ENCODE measurements around the gene GABRR1. TPM values are rescaled to one million over a fixed set of nuclear protein-coding genes. Genes with fewer than 3 reads are reported as not detected.

Gene GABRR1
- total RNA-seq, 1 experiment from 2014 or later, result not detected

DNA sequence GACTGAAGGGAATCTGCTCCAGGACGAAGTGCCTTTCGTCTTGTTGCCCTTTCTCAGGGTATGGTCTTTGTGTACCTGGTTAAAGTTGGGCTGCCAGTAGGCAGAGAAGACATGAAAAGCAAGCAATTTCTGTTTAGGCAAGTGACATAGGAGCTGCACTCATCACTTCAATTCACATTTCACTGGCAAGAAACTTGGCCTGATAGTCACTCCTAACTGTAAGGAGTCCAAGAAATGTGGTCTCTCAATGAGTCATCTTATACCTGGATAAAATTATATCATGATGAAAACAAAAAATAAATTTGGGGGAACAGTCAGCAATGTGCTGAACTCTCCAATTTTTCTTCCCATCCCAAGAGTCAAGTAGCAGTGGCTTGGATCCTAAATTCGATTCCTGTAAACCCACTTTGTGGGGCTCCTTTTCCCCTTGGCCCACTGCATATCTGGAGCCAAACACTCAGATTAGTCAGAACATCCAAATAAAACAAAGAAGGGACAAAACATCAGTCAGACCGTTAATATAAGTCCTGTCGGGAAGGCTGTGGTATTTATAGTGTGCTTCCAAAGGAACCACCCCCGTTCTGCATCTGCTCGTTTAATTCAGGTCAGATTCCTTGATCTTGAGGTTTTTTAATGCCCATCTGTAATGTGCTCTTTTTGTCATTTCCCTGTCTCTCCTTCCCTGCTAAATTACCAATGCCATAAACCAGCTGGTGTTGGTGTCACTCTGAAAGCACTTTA is 5.0 kb upstream of the GABRR1 start:
- Mint-ChIP-seq H3K4me3 (ENCODE audit: unreplicated experiment) (no peak overlapping the region), H3K36me3 (ENCODE audit: insufficient read depth, unreplicated experiment) (no peaks in the 10 kb centered on the region), H3K4me1 (ENCODE audit: insufficient read depth, unreplicated experiment) (no peaks in the 10 kb centered on the region), H3K9me3 (ENCODE audit: unreplicated experiment) (no peaks in the 10 kb centered on the region), H3K27ac (ENCODE audit: low read depth, unreplicated experiment) (no peak overlapping the region), H3K27me3 (ENCODE audit: insufficient read depth, unreplicated experiment) (peaks cover 24% of the 10 kb centered on the region)
- TF ChIP-seq, protein P1, sequence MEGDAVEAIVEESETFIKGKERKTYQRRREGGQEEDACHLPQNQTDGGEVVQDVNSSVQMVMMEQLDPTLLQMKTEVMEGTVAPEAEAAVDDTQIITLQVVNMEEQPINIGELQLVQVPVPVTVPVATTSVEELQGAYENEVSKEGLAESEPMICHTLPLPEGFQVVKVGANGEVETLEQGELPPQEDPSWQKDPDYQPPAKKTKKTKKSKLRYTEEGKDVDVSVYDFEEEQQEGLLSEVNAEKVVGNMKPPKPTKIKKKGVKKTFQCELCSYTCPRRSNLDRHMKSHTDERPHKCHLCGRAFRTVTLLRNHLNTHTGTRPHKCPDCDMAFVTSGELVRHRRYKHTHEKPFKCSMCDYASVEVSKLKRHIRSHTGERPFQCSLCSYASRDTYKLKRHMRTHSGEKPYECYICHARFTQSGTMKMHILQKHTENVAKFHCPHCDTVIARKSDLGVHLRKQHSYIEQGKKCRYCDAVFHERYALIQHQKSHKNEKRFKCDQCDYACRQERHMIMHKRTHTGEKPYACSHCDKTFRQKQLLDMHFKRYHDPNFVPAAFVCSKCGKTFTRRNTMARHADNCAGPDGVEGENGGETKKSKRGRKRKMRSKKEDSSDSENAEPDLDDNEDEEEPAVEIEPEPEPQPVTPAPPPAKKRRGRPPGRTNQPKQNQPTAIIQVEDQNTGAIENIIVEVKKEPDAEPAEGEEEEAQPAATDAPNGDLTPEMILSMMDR (IDR thresholded peaks at IDR 0.05; ENCODE audit: unreplicated experiment), result no peak
- no TSS peak for BruUV-seq (replicated peaks)
- ChIA-PET POLR2A (no interaction called here), CTCF (interaction anchor here (0.6 to 0.8 kb wide), 2 partner anchors 20 to 175 kb away, joined by 3 to 5 read pairs; no protein-coding TSS in a partner anchor)
- DNase-seq (ENCODE audit: unreplicated experiment), result peak; percentile 32
- intact Hi-C loops (cut with micrococcal nuclease), result no loop called here

DNA sequence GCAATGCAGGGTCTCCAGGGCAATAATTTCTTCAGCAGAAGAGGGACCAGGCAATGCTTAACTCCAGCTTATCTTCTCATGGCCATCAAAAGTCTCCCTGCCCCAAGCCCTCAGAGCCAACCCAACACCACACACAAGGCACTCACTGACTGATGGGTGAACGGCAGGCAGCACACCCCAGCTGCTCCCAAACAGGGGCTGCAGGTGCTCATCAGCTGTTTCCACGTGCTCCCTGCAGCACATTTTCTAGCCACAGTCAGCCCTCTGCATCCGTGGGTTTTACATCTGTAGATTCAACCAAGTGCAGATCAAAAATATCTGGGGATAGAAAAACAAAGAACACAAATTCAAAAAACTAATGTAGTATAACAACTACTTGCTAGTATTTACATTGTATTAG is 4.0 kb upstream of the GABRR1 start:
- no peak overlapping the region for H3K27ac Mint-ChIP-seq (ENCODE audit: low read depth, unreplicated experiment)
- H3K4me3 Mint-ChIP-seq (ENCODE audit: unreplicated experiment), result no peak overlapping the region
- no TSS peak for BruUV-seq (replicated peaks)
- TF ChIP-seq, protein P1 (IDR thresholded peaks at IDR 0.05; ENCODE audit: unreplicated experiment), result no peak
- intact Hi-C loops (cut with micrococcal nuclease), result no loop called here
- no peak for DNase-seq (ENCODE audit: unreplicated experiment)
- H3K36me3 Mint-ChIP-seq (ENCODE audit: insufficient read depth, unreplicated experiment), result no peaks in the 10 kb centered on the region
- H3K9me3 Mint-ChIP-seq (ENCODE audit: unreplicated experiment), result no peaks in the 10 kb centered on the region
- ChIA-PET POLR2A (no interaction called here), CTCF (interaction anchor here (0.6 kb wide), 1 partner anchor 65 kb away, joined by 4 read pairs; no protein-coding TSS in a partner anchor)
- peaks cover 30% of the 10 kb centered on the region for H3K27me3 Mint-ChIP-seq (ENCODE audit: insufficient read depth, unreplicated experiment)
- no peaks in the 10 kb centered on the region for H3K4me1 Mint-ChIP-seq (ENCODE audit: insufficient read depth, unreplicated experiment)

DNA sequence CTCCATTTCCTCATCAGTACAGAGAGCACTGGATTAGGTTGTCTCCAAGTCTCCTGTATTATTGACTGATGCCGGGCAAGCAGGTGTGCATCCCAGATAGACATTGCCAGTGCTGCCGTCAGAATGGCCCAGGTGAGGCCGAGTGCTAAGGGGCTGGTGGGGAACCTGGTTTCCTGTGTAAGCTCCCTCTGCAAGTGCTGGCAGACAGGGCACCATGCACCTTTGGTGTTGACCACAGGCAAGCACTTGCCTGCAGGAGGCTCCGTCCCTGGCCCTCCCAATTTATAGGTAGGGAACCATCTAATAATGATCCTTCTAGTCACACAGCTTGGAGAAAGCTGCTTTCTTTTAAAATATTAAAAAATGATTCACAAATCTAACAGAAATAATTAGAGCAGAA is 747 bp downstream of the GABRR1 start:
- Mint-ChIP-seq H3K27ac (ENCODE audit: low read depth, unreplicated experiment) (no peak overlapping the region), H3K27me3 (ENCODE audit: insufficient read depth, unreplicated experiment) (peaks cover 68% of the 10 kb centered on the region), H3K36me3 (ENCODE audit: insufficient read depth, unreplicated experiment) (no peaks in the 10 kb centered on the region), H3K9me3 (ENCODE audit: unreplicated experiment) (no peaks in the 10 kb centered on the region), H3K4me3 (ENCODE audit: unreplicated experiment) (no peak overlapping the region), H3K4me1 (ENCODE audit: insufficient read depth, unreplicated experiment) (no peaks in the 10 kb centered on the region)
- no TSS peak for BruUV-seq (replicated peaks)
- no peak for DNase-seq (ENCODE audit: unreplicated experiment)
- intact Hi-C loops (cut with micrococcal nuclease), result no loop called here
- TF ChIP-seq, protein P1 (IDR thresholded peaks at IDR 0.05; ENCODE audit: unreplicated experiment), result no peak
- POLR2A ChIA-PET, result no interaction called here
- CTCF ChIA-PET, result interaction anchor here (0.6 kb wide), 1 partner anchor 30 kb away, joined by 3 read pairs; no protein-coding TSS in a partner anchor

DNA sequence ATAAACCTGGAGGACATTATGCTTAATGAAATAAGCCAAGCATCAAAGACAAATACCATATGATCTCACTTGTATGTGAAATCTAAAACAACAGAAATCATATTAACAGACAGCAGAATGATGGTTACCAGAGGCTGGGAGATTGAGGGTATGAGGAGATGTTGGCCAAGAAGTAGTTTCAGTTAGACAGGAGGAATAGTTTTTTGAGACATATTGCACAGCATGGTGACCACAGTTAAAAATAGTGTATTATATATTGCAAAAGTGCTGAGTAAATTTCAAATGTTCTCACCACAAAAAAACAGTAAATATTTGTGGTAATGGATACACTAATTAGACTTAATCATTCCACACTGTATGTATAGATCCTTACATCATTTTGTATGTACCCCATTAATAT is 1.8 kb downstream of the GABRR1 start:
- H3K9me3 Mint-ChIP-seq (ENCODE audit: unreplicated experiment), result no peaks in the 10 kb centered on the region
- intact Hi-C loops (cut with micrococcal nuclease), result no loop called here
- POLR2A ChIA-PET, result no interaction called here
- TF ChIP-seq, protein P1 (IDR thresholded peaks at IDR 0.05; ENCODE audit: unreplicated experiment), result no peak
- H3K36me3 Mint-ChIP-seq (ENCODE audit: insufficient read depth, unreplicated experiment), result no peaks in the 10 kb centered on the region
- no peaks in the 10 kb centered on the region for H3K4me1 Mint-ChIP-seq (ENCODE audit: insufficient read depth, unreplicated experiment)
- CTCF ChIA-PET, result no interaction called here
- peaks cover 66% of the 10 kb centered on the region for H3K27me3 Mint-ChIP-seq (ENCODE audit: insufficient read depth, unreplicated experiment)
- no peak for DNase-seq (ENCODE audit: unreplicated experiment)
- BruUV-seq (replicated peaks), result no TSS peak
- no peak overlapping the region for H3K27ac Mint-ChIP-seq (ENCODE audit: low read depth, unreplicated experiment)
- no peak overlapping the region for H3K4me3 Mint-ChIP-seq (ENCODE audit: unreplicated experiment)

All from MCF 10A (cell line).